Renal pelvis (tissue), 4 donors: Measurements from ENCODE around the gene JAK1. TPM values are rescaled to one million over a fixed set of nuclear protein-coding genes. Genes with fewer than 3 reads are reported as not detected.

Experiments used
- DNase-seq: peaks from one replicate; pipeline ENCODE4 v3.0.0-alpha.2; 2013
- polyA plus RNA-seq, 3 donors: library from polyadenylated mRNA; unstranded; fragments of 120-200 nt; gene quantifications; one replicate each; pipeline ENCODE4 v1.2.1, GENCODE V29; 2013; ENCODE audit not compliant: insufficient read length in 3 of 3

The JAK1 gene
- polyA plus RNA-seq, 3 donors: 94.8 to 109 (median 97.9) TPM

GRCh38 chr1:64894438-64895196 lies 71.7 kb downstream of the JAK1 start:
- DNase-seq: no peak

- no peak for DNase-seq
Measured at GRCh38 chr1:64893921-64894320, 72.4 kb downstream of the JAK1 start.

GRCh38 chr1:64892576-64893573 lies 73.5 kb downstream of the JAK1 start:
- DNase-seq: no peak

GRCh38 chr1:64891448-64891825 lies 74.9 kb downstream of the JAK1 start:
- no peak for DNase-seq

GRCh38 chr1:64890699-64891447 lies 75.5 kb downstream of the JAK1 start:
- DNase-seq: no peak

- no peak for DNase-seq
Measured at GRCh38 chr1:64887689-64888217, 78.6 kb downstream of the JAK1 start.

- DNase-seq: no peak
Measured at GRCh38 chr1:64886877-64887276, 79.5 kb downstream of the JAK1 start.

GRCh38 chr1:64885648-64886047 lies 80.7 kb downstream of the JAK1 start:
- DNase-seq: no peak

- no peak for DNase-seq
Measured at GRCh38 chr1:64884261-64885040, 81.9 kb downstream of the JAK1 start.

GRCh38 chr1:64882574-64883255 lies 83.6 kb downstream of the JAK1 start:
- DNase-seq: no peak

- no peak for DNase-seq
Measured at GRCh38 chr1:64881281-64881680, 85.1 kb downstream of the JAK1 start.

- no peak for DNase-seq
Measured at GRCh38 chr1:64880449-64880848, 85.9 kb downstream of the JAK1 start.

- no peak for DNase-seq
Measured at GRCh38 chr1:64878931-64879611, 87.3 kb downstream of the JAK1 start.

- no peak for DNase-seq
Measured at GRCh38 chr1:64878090-64878489, 88.3 kb downstream of the JAK1 start.

- DNase-seq: no peak
Measured at GRCh38 chr1:64877598-64877997, 88.8 kb downstream of the JAK1 start.

GRCh38 chr1:64877151-64877550 lies 89.2 kb downstream of the JAK1 start:
- DNase-seq: no peak

- no peak for DNase-seq
Measured at GRCh38 chr1:64875606-64876005, 90.7 kb downstream of the JAK1 start.

GRCh38 chr1:64875101-64875500 lies 91.2 kb downstream of the JAK1 start:
- no peak for DNase-seq

GRCh38 chr1:64874666-64875065 lies 91.7 kb downstream of the JAK1 start:
- DNase-seq: no peak

GRCh38 chr1:64873576-64873975 lies 92.8 kb downstream of the JAK1 start:
- no peak for DNase-seq
